ENCODE results near the gene CTXND1.

DNA sequence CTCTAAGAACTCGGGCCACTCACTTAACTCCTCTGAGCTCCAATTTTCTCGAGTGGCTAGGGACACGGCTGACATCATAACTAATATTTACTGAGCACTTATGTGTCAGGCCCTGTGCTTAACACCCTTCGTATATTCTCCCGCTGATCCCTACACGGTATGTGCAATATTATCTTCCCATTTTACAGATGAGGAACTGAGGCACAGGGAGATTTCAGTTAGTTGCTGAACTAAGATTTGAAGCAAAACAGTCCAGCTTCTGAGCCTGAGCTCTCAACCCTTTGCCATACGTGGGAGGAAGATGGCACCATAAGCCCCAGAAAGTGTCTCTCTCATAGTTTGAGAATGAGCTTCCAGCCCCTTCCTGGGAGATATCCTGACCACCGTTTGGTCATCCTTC lies 79.6 kb downstream of the CTXND1 start:
- no peak for TF ChIP-seq CTCF (conservative IDR thresholded peaks at IDR 0.05; ENCODE audit: low read depth in 2 of 2)
- TF ChIP-seq CREB1 (CRISPR knock-in tag; IDR thresholded peaks at IDR 0.05; ENCODE audit: low read depth): no peak
- TF ChIP-seq POLR2AphosphoS5 (IDR thresholded peaks at IDR 0.05; ENCODE audit: low read depth): no peak
- TF ChIP-seq EZH2phosphoT487 (IDR thresholded peaks at IDR 0.05; ENCODE audit: unreplicated experiment): no peak

Data from GM23338 (cell line).